NCI-H69 (cell line): ENCODE measurements around the gene GOLGA6D.
"Not testable (repeated sequence)": the region's sequence is repeated elsewhere in the genome, so short reads cannot be mapped to it uniquely, and the experiment has no call there.

Experiments
- DNase-seq: peaks from one replicate; lab custom pipeline; 2025; lab: John Stamatoyannopoulos, UW

Gene GOLGA6D

DNA sequence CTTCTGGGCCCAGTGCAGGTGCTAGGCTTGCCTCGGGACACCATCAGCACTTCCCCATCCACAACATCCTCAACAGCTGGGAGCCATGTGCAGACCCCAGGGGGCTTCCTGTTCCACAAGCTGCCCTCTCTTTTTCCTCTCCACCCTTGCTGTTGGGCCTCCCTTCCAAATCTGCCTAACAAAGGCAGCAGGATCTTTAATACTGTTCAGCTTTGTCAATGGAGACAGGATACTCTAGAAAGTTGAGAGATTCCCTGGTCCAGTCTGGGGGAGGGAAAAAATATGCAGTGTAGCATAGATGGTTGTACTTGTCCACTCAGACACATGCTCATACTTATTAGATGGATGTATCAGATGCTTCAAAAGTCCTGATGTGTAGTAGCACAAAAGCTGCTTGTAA lies 4.1 kb upstream of the GOLGA6D start:
- not testable (repeated sequence) for DNase-seq

DNA sequence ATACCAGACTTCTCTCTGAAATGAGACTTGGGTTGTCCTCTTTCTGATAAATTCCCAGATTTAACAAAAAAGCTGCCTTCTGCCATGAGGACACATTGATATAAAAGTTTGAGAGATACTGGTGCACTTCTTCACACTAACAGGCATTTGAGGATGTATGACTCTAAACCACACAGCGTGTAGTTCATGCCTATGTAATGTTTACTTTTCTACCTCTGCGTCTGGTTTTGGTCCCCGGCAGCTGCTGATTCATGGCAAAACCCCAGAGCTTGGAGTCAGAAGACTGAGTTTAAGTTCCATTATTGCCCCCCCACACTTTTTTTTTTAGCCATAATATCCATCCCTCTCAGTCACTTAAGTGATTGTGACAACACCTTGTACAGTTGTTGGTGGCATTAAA lies 1.5 kb downstream of the GOLGA6D start:
- DNase-seq, result not testable (repeated sequence)

DNA sequence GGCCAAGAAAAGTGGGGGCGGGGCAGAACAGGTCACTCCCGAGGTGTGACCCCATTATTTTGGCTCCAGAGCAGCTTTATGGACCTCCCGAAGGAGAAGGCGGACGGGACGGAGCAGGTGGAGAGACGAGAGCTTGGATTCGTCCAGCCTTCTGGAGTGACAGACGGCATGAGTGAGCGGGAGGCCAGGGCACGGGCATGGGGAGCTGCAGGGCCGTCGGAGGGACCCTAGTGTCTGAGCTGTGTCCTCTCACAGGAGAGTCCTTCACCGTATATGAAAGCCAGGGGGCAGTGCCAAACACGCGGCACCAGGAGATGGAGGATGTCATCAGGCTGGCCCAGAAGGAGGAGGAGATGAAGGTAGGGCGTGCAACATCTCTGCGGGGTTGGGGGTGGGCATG lies 11.0 kb downstream of the GOLGA6D start:
- DNase-seq, result not testable (repeated sequence)

DNA sequence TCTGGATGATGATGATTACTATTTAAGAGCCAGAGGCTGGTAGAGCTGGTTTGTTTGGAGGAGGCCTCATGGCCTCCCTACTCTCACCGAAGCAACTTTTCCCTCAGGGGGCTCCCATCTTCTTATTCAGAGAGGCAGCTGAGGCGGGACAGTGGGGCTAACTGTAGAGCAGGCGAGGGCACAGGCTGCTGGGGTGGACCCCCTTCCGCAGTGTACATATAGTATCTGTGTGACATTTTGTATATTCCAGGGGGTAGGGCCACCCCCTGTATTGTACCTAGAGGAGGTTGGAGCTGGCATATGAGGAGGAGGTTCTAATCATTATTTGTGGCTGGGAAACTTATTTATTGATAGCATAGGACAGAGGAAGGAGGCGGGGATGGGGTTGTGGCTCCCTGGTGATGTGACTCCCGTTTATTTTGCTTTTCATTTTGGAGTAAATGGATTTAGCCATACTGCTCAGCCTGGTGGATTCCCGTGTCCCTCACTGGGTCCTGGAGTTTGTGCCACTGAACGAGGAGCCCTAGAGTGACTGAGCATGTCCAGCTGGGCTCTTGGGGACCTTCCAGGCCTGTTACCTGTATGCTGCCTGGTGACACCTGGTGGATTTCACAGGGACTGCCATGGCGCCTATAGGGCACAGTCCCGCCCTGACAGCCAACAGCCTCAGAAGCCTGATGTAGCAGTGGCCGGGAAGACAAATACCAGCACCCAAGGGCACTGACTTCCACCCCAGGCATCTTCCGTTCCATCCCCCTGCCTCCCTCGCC lies 16.1 kb downstream of the GOLGA6D start:
- not testable (repeated sequence) for DNase-seq

DNA sequence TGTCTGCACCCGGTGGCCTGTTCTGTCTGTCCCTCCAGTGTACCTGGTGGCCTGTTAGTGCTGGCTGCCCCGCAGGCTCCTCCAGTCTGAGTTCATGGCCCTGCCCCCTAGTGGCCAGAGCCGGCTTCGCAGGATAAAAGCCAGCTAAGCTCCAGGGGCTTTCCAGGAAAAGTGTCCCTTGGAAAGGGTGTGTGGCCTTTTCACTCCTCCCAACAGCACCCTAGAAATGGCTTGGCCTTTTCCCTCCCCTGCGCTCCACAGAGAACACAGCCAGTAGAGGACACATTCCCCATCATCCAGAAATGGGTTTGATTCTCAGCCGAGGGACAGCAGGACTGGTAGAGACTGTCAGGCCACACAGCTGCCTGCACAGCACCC lies 16.7 kb downstream of the GOLGA6D start:
- DNase-seq, result not testable (repeated sequence)

DNA sequence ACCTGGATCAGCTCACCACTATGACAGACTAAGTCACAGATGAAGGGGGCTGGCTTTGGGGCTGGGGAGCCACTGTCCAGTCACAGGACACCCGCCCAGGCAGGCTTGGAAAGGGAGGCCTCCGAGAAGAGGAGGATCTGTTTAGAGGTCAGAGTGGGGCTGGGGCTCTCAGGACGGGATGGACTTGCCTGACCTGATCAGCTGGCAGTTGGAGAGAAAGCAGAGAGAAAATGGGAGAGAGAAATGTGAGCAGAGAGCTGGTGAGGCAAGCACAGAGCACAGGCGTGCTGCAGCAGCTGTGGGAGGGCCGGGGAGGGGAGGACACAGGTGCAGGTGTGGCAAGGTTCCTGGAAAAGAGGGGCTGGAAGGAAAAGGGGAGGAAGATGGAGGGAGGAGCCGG lies 17.4 kb downstream of the GOLGA6D start:
- DNase-seq, result not testable (repeated sequence)

DNA sequence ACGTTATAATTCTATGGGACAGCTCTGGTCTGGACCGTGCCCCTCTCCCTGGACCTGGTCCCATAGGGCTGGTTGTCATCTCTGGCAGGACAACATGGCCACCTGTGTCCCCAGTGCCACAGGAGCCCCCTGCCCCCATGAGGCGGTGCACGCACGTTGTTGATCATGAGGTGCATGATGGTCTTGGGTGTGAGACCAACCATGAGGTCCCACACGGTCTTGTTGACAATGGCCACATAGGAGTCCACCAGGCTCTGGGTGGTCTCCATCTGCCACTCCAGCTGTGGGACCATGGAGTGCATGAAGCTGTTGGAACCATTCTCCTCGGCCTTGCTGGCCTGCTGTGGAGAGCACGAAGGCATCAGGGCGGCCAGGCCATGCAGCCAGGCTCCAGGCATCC lies 19.7 kb downstream of the GOLGA6D start:
- DNase-seq, result no peak

DNA sequence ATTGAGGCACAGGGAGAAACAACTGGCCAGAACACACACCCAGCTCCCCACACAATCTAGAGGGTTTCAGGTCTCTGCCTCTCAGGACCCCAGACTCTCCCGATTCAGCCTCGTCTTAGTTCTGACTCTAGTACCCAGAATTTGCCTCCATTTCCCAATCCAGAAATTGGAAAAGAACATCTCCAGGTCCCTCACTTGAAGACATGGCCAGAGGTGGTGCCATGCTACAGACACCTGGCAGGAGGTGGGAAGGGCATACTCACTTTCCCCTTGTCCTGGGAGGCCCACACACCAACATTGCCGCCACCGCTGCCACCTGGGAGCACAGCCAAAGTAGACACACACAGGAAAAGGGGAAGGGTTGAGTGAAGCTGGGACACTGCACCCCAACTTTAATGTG lies 20.1 kb downstream of the GOLGA6D start:
- DNase-seq, result not testable (repeated sequence)

DNA sequence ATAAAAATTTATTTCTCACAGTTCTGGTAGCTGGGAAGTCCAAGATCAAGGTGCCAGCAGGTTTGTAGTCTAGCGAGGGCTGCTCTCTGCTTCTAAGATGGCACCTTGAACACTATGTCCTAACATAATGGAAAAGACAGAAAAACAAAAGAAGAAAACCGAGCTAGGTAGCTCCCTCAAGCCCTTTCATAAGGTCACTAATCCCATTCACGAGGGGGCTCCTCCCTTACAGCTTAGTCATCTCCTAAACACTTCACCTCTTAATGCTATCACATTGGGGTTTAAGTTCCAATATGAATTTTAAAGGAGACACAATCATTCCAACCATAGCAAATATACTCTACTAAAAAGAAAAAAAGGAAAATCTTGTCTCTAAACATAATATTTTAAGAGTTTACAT lies 23.6 kb downstream of the GOLGA6D start:
- DNase-seq, result no peak

DNA sequence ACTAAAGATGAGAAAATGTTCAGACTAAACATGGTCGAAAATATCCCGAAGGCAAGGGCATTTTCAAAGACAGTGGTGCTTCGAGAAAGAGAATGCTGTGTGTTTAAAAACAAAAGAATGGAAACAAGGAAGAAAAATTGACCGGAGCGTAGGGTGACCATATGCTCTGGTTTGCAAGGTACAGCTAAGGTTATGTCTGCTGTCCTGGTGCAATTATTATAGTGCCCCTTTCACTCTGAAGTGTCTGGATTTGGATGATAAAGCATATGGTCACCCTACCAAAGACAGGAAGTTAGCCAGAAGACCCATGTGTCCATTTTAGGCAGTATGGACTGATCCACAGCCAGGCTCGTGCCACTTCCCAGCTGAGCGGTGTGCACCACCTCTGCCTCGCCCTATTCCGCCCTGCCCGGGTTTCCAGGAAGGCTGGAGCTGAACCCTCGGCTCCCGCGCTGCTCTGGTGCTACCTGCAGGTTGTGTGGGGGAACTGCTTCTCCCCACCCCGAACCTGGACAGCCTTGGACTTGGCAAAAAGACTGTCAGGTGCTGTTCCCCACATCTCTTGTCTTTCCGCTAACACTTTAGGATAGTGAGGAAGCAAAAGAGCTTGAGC lies 25.2 kb downstream of the GOLGA6D start:
- DNase-seq, result peak; percentile 61

DNA sequence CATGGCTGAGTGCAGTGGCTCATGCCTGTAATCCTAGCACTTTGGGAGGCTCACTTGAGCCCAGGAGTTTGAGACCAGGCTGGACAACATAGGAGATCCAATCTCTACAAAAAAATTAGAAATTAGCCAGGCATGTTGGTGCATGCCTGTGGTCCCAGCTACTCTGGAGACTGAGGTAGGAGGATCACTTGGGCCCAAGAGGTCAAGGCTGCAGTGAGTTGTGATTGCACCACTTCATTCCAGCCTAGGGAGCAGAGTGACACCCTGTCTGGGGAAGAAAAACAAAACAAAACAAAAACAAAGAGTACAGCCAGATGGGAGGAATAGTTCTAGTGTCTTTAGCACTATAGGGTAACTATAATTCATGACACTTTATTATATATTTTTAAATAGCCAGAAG lies 27.1 kb downstream of the GOLGA6D start:
- no peak for DNase-seq

DNA sequence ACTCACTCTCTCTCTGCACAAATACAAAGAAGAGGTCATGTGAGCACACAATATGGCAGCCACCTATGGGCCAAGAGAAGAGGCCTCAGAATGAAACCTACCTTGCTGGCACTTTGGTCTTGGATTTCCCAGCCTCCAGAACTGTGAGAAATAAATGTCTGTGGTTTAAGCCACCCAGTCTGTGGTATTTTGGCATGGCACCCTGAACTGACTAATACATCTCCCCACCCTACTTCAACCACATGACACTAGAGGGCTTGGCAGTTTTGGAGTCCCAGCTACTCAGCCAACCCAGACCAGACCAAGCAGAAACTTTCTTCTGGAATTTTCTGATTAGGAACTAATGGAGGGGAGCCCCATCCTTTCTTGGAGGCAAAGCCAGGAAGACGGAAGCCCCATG lies 29.9 kb downstream of the GOLGA6D start:
- not testable (repeated sequence) for DNase-seq

DNA sequence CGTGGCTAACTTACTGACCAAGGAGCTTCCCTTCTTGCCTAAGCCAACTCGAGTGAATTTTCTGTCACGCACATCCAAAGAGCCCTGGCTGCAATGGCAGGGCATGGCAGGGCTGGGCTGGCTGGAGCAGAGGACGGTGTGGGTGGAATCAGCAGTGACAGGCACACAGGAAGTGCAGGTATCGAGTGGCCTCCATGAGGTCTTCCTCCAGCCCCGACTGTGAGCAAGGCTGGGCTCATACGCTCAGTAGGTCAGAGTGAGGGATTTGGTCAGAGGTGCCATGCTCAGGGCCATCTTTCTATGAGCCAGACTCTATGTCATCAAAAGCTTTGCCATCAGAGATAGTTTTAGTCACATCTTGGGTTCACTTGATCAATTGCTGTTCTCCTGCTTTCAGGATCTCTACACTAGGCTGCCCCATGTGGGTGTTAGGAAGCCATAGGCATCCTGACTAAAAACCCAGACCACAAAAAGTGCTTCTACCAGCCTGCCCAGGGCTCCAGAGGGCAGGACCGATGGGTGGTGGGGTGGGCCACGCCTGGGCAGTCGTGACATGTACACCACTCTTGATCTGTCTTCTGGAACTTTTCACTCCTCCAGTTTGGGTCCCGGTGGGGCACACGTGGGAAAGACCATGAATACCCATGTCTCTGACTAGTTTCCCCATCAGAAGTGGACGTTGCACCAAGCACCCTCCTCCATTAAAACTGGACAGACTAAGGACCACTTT lies 30.6 kb downstream of the GOLGA6D start:
- no peak for DNase-seq

DNA sequence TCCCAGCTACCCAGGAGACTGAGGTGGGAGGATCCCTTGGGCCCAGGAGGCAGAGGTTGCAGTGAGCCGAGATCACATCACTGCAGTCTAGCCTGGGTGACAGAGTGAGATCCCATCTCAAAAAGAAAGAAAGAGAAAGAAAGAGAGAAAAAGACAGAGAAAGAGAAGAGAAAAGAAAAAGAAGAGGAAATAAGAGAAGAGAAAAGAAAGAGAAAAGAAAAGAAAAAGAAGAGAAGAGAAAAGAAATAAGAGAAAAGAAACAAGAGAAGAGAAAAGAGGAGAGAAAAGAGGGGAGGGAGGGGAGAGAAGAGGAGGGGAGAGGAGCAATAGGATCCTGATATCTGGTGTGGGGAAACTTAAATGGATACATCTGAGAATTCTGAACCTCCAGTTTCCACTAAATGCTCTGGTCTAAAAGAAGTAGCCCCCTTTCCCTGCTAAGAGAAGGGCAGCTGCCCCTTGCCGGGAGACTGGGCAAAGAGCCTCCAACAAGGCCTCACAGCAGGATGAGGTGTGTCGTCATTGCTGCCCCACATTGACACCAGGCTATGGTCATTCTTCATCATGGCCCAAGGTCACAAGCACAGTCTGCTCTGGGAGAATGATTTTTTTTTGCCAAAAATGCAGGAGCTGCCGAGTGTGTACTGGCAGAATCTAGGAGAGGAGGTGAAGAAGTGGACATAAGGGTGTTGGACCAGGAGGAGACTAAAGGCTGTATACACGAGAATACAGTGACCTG lies 32.1 kb downstream of the GOLGA6D start:
- no peak for DNase-seq

DNA sequence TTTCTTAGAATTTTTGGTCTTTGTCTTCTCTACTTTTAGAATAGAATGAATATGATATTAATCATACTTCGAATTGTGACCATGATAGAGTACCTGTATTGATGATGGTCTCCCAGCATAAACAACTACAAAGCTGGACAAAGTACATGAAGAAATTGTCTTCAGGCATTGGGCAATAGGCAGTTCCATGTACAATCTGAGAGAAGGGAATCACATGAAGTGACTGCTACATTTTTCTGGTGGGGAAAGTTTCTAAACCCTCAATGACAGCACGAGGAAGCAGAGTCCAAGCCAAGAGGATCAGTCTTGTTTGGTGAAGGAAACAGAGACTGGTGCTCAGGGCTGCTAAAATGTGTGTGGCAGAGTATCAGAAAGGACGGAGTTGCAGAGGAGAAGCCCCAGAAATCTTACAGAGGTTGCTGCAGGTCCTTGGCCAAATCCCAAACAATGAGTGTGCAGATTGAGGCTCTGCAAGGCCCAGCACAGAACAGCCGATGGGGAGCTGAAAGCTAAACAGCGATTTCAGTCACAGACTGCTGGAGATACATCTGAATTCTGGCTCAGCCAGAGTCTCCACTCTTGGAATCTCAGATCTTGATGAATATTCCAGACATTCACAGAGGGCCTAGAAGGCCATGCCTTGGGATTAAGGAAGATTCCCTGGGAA lies 36.7 kb downstream of the GOLGA6D start:
- DNase-seq, result not testable (repeated sequence)

DNA sequence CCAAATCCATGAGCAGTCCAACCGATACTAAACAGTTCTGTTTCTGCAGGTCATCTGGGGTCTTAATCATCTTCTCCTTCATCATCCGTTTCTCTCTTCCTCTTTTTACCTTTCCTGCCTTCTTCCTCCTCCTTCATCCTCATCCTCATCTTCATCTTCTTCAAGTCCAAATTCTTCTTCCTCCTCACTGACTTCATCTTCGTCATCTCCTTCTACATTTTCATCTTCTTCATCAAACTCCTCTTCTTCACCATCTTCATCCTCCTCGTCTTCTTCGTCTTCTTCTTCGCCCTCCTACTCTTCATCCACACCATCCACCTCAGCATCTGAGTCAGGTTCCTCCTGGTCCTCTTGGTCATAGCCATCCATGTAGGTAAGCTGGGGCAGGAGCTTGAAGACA lies 39.1 kb downstream of the GOLGA6D start:
- DNase-seq, result no peak

DNA sequence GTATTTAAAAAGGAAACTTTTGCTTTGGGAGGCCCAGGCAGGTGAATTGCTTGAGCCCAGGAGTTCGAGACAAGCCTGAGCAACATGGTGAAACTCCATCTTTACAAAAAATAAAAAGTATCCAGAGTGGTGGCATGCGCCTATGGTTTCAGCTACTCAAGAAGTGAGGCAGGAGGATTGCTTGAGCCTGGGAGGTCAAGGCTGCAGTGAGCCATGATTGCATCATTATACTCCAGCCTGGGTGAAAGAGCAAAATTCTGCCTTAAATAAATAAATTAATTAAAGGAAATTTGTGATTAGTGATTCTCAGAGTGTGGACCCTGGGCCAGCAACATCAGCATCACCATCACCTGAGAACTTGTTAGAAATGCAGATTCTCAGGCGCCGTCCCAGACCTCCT lies 43.3 kb downstream of the GOLGA6D start:
- no peak for DNase-seq

DNA sequence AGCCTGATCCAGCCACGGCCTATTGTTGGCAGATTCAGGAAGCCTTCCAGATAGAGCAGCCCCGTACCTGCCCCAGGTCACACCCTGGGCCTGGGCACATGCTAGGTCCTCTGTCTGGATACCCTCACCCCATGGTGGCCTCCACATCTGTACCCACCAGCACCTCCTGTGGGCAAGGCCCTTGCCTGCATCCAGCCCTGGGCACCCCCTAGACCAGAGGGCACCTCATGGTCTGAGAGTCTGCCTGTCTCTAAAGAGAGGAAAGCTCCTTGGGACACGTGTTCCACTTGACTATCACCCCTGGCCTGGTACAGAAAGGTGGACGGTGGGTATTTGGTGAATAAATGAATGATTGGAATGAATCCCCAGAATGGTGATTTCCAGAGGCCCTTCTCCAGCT lies 44.4 kb downstream of the GOLGA6D start:
- DNase-seq, result no peak

DNA sequence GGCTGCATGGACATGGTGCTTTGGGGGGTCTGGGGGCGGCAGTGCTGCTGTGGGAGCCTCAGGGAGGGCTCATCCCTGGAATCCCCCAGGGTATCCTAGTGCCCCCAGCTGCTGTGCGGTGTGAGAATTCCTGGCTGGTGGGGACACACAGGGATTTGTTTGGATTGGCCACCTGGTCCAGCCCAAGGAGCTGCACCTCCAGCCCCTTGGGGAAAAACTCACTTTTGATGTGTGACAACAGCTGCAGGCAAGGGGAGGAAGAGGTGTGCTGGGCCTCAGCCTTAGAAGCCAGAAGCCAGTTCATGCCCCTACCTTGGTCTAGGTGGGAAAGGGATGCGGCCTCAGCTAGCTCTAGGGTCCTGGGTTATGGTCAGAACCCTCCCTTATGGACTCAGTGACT lies 44.9 kb downstream of the GOLGA6D start:
- DNase-seq, result no peak

DNA sequence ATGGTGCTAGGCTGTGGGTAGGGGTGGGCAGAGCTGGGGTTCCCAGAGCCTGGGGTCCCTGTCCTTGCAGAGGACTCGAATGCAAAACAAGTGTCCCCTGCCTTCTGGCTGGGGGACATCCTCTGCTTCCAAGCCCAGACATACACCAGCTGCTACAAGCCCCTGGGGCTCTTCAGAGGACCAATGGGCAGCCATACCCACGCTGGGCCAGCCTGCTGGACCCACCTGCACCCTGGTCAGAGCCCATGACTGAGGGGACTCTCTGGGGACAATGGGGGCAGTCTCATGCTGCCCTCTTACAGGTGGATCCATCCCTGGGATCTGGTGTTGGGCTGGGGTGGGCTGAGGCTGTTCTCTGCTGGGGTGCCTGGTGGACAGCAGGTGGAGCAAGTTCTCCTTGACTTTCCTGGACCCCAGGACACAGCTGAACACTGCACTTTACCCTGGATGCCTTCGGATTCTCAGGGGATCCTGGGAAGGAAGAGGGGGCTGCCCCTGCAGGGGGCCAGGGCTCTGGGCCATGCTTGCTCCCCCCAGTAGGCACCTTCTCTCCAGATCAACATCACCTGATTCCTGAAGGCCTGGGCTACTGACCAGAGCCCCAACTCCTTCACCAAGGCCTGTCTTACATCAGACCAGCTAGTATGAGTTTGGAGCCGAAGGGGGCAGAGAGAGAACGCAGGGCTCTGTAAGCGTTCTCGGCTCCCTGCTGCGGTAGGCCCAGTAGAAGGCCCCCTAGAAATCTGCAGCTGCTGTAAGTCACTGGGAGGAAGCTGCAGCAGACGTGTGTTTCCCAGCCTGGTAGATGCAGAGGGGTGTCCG lies 46.1 kb downstream of the GOLGA6D start:
- no peak for DNase-seq

DNA sequence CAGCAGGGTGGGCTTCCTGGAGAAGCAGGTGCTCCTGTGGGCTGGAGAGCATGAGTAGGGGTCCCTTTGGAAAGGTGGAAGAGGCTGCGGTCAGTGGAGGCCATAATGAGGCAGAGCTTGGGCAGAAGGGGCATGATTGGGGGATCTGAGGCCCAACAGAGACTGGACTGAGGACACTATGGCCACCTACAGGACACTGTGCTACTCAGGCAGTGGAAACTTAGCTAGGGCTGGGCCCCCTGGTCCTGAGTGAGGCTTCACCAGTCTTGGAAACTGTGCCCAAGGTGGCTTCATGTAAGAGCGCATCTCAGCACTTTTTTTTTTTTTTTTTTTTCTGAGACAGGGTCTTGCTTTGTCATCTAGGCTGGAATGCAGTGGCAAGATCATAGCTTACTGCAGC lies 46.9 kb downstream of the GOLGA6D start:
- no peak for DNase-seq
